ENCODE measurements around the gene PLD1.

Gene PLD1

DNA sequence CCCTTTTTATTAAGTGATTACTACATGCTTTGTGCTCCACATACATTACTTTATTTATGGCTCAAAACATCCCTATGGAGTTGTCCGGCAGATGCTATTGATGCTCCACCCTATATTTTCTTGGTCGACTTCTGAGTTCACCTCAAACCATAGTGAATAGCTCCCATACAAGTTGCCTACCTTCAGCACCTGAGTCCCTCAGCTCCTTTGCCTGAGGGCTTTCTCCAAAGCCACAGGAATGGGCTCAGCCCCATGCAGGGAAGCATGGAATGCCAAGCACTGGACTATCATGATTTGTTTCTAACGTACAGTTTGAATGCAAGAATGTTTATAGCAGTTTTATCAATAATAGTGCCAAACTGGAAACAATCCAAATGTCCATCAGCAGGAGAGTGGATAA is 225.2 kb downstream of the PLD1 start:
- Histone ChIP-seq H3K4me3 (replicated peaks; ENCODE audit: insufficient read depth, low read length) (no peak overlapping the region), H3K27ac (replicated peaks) (no peak overlapping the region), H3K27me3 (ENCODE audit: insufficient read depth, poor library complexity, severe bottlenecking) (no peaks in the 10 kb centered on the region)
- DNase-seq (ENCODE audit: low read depth in 1 of 2, low spot score in 1 of 2): no peak
- no peak for TF ChIP-seq GABPA (IDR thresholded peaks at IDR 0.05; ENCODE audit: low read depth)
- no peak for TF ChIP-seq CTCF (IDR thresholded peaks at IDR 0.05; ENCODE audit: insufficient read depth, low read length)
- TF ChIP-seq POLR2AphosphoS5 (IDR thresholded peaks at IDR 0.05; ENCODE audit: low read depth): no peak
- no peak for TF ChIP-seq SPI1 (IDR thresholded peaks at IDR 0.05; ENCODE audit: borderline replicate concordance, low read depth)

GRCh38 chr3:171584100-171584499 is 226.2 kb downstream of the PLD1 start:
- DNase-seq (ENCODE audit: low read depth in 1 of 2, low spot score in 1 of 2): no peak
- no peak overlapping the region for H3K4me3 ChIP-seq (replicated peaks; ENCODE audit: insufficient read depth, low read length)
- TF ChIP-seq GABPA (IDR thresholded peaks at IDR 0.05; ENCODE audit: low read depth): no peak
- no peak for TF ChIP-seq POLR2AphosphoS5 (IDR thresholded peaks at IDR 0.05; ENCODE audit: low read depth)
- no peak for TF ChIP-seq CTCF (IDR thresholded peaks at IDR 0.05; ENCODE audit: insufficient read depth, low read length)
- TF ChIP-seq SPI1 (IDR thresholded peaks at IDR 0.05; ENCODE audit: borderline replicate concordance, low read depth): no peak
- no peak for TF ChIP-seq REST (IDR thresholded peaks at IDR 0.05; ENCODE audit: insufficient replicate concordance, low read depth)
- H3K27me3 ChIP-seq (ENCODE audit: insufficient read depth, poor library complexity, severe bottlenecking): no peaks in the 10 kb centered on the region
- no peak overlapping the region for H3K27ac ChIP-seq (replicated peaks)

- Histone ChIP-seq H3K4me3 (replicated peaks; ENCODE audit: insufficient read depth, low read length) (no peak overlapping the region), H3K27me3 (ENCODE audit: insufficient read depth, poor library complexity, severe bottlenecking) (no peaks in the 10 kb centered on the region), H3K27ac (replicated peaks) (no peak overlapping the region)
- TF ChIP-seq CTCF (IDR thresholded peaks at IDR 0.05; ENCODE audit: insufficient read depth, low read length) (no peak), REST (IDR thresholded peaks at IDR 0.05; ENCODE audit: insufficient replicate concordance, low read depth) (no peak), SPI1 (IDR thresholded peaks at IDR 0.05; ENCODE audit: borderline replicate concordance, low read depth) (no peak), POLR2AphosphoS5 (IDR thresholded peaks at IDR 0.05; ENCODE audit: low read depth) (no peak), GABPA (IDR thresholded peaks at IDR 0.05; ENCODE audit: low read depth) (no peak)
- DNase-seq (ENCODE audit: low read depth in 1 of 2, low spot score in 1 of 2): no peak
These were observed 235.6 kb downstream of the PLD1 start for GRCh38 chr3:171574556-171575240.

Measured in HL-60 (cell line).